ENCODE data around the gene OR5M3. TPM values are rescaled to one million over a fixed set of nuclear protein-coding genes. Genes with fewer than 3 reads are reported as not detected.

OR5M3 gene
- total and polyA plus RNA-seq, 2 of the 4 experiments (the other 2 are of a cell fraction): not detected

DNA sequence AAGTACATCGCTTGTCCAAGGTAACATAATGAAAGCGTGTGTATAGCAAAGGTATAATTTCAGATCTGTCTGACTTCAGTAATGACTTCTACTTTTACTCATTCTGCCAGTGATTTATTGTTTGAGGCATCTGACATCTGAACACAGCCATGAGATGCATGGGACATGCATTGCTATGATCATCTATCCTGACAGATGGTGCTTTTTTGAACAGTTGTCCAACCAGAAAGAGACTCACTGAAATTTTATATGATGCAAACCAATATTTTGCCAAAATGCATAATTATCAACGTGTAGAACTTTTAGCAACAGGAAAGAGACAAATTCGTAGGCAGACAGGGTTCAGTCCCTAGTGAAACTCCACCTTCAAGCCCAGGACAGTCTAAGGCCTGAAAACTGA, 19.6 kb downstream of the OR5M3 start:
- no peak for ATAC-seq (ENCODE audit: low read depth)
- dilution Hi-C loops (cut with HindIII; ENCODE audit: low sequenced_read_pairs, unreplicated experiment): no loop called here
- Histone ChIP-seq H4K8ac (ENCODE audit: low read depth in 2 of 2, low read length in 2 of 2) (no peak overlapping the region), H3K56ac (ENCODE audit: extremely low read depth, insufficient read depth, low read length) (no peak overlapping the region), H3K9me3 (ENCODE audit: control insufficient read depth, insufficient read depth, low read length) (no peaks in the 10 kb centered on the region), H3K36me3 (ENCODE audit: control insufficient read depth, insufficient read depth, low read length) (no peaks in the 10 kb centered on the region), H2AK9ac (replicated peaks; ENCODE audit: low read depth, low read length, poor library complexity) (no peak overlapping the region), H3K14ac (replicated peaks; ENCODE audit: low read depth, low read length) (no peak overlapping the region), H4K91ac (ENCODE audit: insufficient read depth, low read depth, low read length) (no peak overlapping the region), H2AFZ (replicated peaks; ENCODE audit: low read length, poor library complexity) (no peak overlapping the region), H2BK20ac (ENCODE audit: low read depth, low read length) (no peak overlapping the region), H3K9ac (ENCODE audit: low read depth, low read length) (no peak overlapping the region), H3K27me3 (ENCODE audit: control insufficient read depth, insufficient read depth, low read length) (no peaks in the 10 kb centered on the region), H3K4me2 (ENCODE audit: low read depth, low read length) (no peak overlapping the region), H2AK5ac (ENCODE audit: low read depth, low read length) (no peak overlapping the region), H3K4me3 (ENCODE audit: insufficient read depth, low read depth, low read length) (no peak overlapping the region), H2BK15ac (ENCODE audit: low read depth, low read length) (no peak overlapping the region), H3K18ac (ENCODE audit: low read depth, low read length) (no peak overlapping the region), H2BK120ac (ENCODE audit: low read depth, low read length) (no peak overlapping the region), H3K4ac (ENCODE audit: low read depth, low read length) (no peak overlapping the region), H3K79me1 (ENCODE audit: low read depth in 1 of 2, low read length in 2 of 2) (no peaks in the 10 kb centered on the region), H4K20me1 (ENCODE audit: insufficient read depth, low read length) (no peaks in the 10 kb centered on the region), H3K4me1 (ENCODE audit: control insufficient read depth, insufficient read depth, low read length) (no peaks in the 10 kb centered on the region), H3K9me1 (ENCODE audit: insufficient read depth, low read length) (no peaks in the 10 kb centered on the region), H3K23ac (ENCODE audit: low read depth, low read length) (no peak overlapping the region), H2BK5ac (ENCODE audit: low read depth, low read length, poor library complexity, severe bottlenecking) (no peak overlapping the region), H3K27ac (ENCODE audit: insufficient read depth, low read length) (no peak overlapping the region), H4K5ac (ENCODE audit: low read depth, low read length) (no peak overlapping the region)
- TF ChIP-seq MXI1 (IDR thresholded peaks at IDR 0.05; ENCODE audit: borderline replicate concordance, low read depth, low read length) (no peak), MAFK (IDR thresholded peaks at IDR 0.05; ENCODE audit: low read depth, low read length) (no peak), FOS (IDR thresholded peaks at IDR 0.05; ENCODE audit: low read depth, low read length) (no peak), RAD21 (IDR thresholded peaks at IDR 0.05; ENCODE audit: low read length) (no peak), RCOR1 (IDR thresholded peaks at IDR 0.05; ENCODE audit: insufficient replicate concordance, low read length) (no peak), POLR2A (IDR thresholded peaks at IDR 0.05; ENCODE audit: low read depth, low read length) (no peak)
- TF ChIP-seq, protein P1, sequence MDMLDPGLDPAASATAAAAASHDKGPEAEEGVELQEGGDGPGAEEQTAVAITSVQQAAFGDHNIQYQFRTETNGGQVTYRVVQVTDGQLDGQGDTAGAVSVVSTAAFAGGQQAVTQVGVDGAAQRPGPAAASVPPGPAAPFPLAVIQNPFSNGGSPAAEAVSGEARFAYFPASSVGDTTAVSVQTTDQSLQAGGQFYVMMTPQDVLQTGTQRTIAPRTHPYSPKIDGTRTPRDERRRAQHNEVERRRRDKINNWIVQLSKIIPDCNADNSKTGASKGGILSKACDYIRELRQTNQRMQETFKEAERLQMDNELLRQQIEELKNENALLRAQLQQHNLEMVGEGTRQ (IDR thresholded peaks at IDR 0.05; ENCODE audit: low read depth, low read length): no peak
- in situ Hi-C loops (cut with MboI; ENCODE audit: low sequenced_read_pairs): no loop called here
- CTCF ChIA-PET: no interaction called here
- POLR2A ChIA-PET (ENCODE audit: unreplicated experiment): no interaction called here
- no TSS peak for BruUV-seq (replicated peaks)
- intact Hi-C loops (cut with micrococcal nuclease): no loop called here
- 0% methylated on average over 1 of the region's 4 CpGs; no CpG with 5 or more reads in 1 of the 2 experiments for WGBS, 2 experiments (ENCODE audit: extremely low coverage in 2 of 2, insufficient read length in 1 of 2)
- no peak for DNase-seq

Other genes with a start within 250 kb of the OR5M3 start
- gene OR5T2, start 239.1 kb downstream of the OR5M3 start, total RNA-seq (2012; rRNA removed): not detected in 2 replicates
- gene OR5T2, start 239.1 kb downstream of the OR5M3 start, polyA plus RNA-seq (2012; rRNA removed): not detected in 2 replicates
- not detected in 2 replicates for gene OR5T3, start 221.1 kb downstream of the OR5M3 start, total RNA-seq (2012; rRNA removed)
- not detected in 2 replicates for gene OR5T3, start 221.1 kb downstream of the OR5M3 start, polyA plus RNA-seq (2012; rRNA removed)
- not detected in 2 replicates for gene OR5T1, start 199.2 kb downstream of the OR5M3 start, total RNA-seq (2012; rRNA removed)
- not detected in 2 replicates for gene OR5T1, start 199.2 kb downstream of the OR5M3 start, polyA plus RNA-seq (2012; rRNA removed)
- not detected in 2 replicates for gene OR8H1, start 181.1 kb downstream of the OR5M3 start, total RNA-seq (2012; rRNA removed)
- not detected in 2 replicates for gene OR8H1, start 181.1 kb downstream of the OR5M3 start, polyA plus RNA-seq (2012; rRNA removed)
- not detected in 2 replicates for gene OR8K3, start 158.2 kb downstream of the OR5M3 start, total RNA-seq (2012; rRNA removed)
- not detected in 2 replicates for gene OR8K3, start 158.2 kb downstream of the OR5M3 start, polyA plus RNA-seq (2012; rRNA removed)
- not detected in 2 replicates for gene OR8K1, start 127.3 kb downstream of the OR5M3 start, total RNA-seq (2012; rRNA removed)
- not detected in 2 replicates for gene OR8K1, start 127.3 kb downstream of the OR5M3 start, polyA plus RNA-seq (2012; rRNA removed)
- gene OR8J1, start 119.1 kb downstream of the OR5M3 start, total RNA-seq (2012; rRNA removed): not detected in 2 replicates
- gene OR8J1, start 119.1 kb downstream of the OR5M3 start, polyA plus RNA-seq (2012; rRNA removed): not detected in 2 replicates
- gene OR8U1, start 97.7 kb downstream of the OR5M3 start, total RNA-seq (2012; rRNA removed): not detected in 2 replicates
- gene OR8U1, start 97.7 kb downstream of the OR5M3 start, polyA plus RNA-seq (2012; rRNA removed): not detected in 2 replicates
- not detected in 2 replicates for gene OR5AL1, start 60.7 kb downstream of the OR5M3 start, total RNA-seq (2012; rRNA removed)
- not detected in 2 replicates for gene OR5AL1, start 60.7 kb downstream of the OR5M3 start, polyA plus RNA-seq (2012; rRNA removed)
- not detected in 2 replicates for gene OR5M8, start 18.0 kb upstream of the OR5M3 start, total RNA-seq (2012; rRNA removed)
- gene OR5M8, start 18.0 kb upstream of the OR5M3 start, polyA plus RNA-seq (2012; rRNA removed): not detected in 2 replicates
- gene OR5M11, start 69.9 kb upstream of the OR5M3 start, total RNA-seq (2012; rRNA removed): not detected in 2 replicates
- not detected in 2 replicates for gene OR5M11, start 69.9 kb upstream of the OR5M3 start, polyA plus RNA-seq (2012; rRNA removed)
- gene OR5M10, start 104.4 kb upstream of the OR5M3 start, total RNA-seq (2012; rRNA removed): not detected in 2 replicates
- not detected in 2 replicates for gene OR5M10, start 104.4 kb upstream of the OR5M3 start, polyA plus RNA-seq (2012; rRNA removed)
- gene OR5M1, start 141.5 kb upstream of the OR5M3 start, total RNA-seq (2012; rRNA removed): not detected in 2 replicates
- not detected in 2 replicates for gene OR5M1, start 141.5 kb upstream of the OR5M3 start, polyA plus RNA-seq (2012; rRNA removed)
- not detected in 2 replicates for gene OR5AP2, start 169.1 kb upstream of the OR5M3 start, total RNA-seq (2012; rRNA removed)
- gene OR5AP2, start 169.1 kb upstream of the OR5M3 start, polyA plus RNA-seq (2012; rRNA removed): not detected in 2 replicates
- gene OR5AR1, start 190.3 kb upstream of the OR5M3 start, total RNA-seq (2012; rRNA removed): not detected in 2 replicates
- not detected in 2 replicates for gene OR5AR1, start 190.3 kb upstream of the OR5M3 start, polyA plus RNA-seq (2012; rRNA removed)
- gene OR9G1, start 225.7 kb upstream of the OR5M3 start, total RNA-seq (2012; rRNA removed): not detected in 2 replicates
- not detected in 2 replicates for gene OR9G1, start 225.7 kb upstream of the OR5M3 start, polyA plus RNA-seq (2012; rRNA removed)

All from IMR-90 (cell line).